Keratinocyte (primary cell): Measurements from ENCODE around the gene TIMM17B. TPM values are rescaled to one million over a fixed set of nuclear protein-coding genes. Genes with fewer than 3 reads are reported as not detected.

Experiments used
- DNase-seq: peaks from one replicate; pipeline ENCODE4 v3.0.0-alpha.2; 2011; ENCODE audit warnings: low read depth, missing footprints, low spot score
- FAIRE-seq: peaks from 2 replicates; lab custom pipeline; 2011; peaks lifted over from hg19 to GRCh38; lab: Jason Lieb, UNC
- H2AFZ ChIP-seq: 2 replicates; pipeline ENCODE4 v1.6.0; 2012; ENCODE audit warnings: low read length, control low read depth, inconsistent platforms; ENCODE audit not compliant: control insufficient read depth
- H3K27ac ChIP-seq: 2 replicates; pipeline ENCODE4 v1.5.1; 2011; ENCODE audit warnings: low read length; ENCODE audit not compliant: control insufficient read depth, insufficient read depth
- H3K27me3 ChIP-seq: 3 replicates; pipeline ENCODE4 v1.6.0; 2011; ENCODE audit warnings: low read length; ENCODE audit not compliant: control insufficient read depth, insufficient read depth; ENCODE audit errors: extremely low read depth
- H3K36me3 ChIP-seq, 2 experiments: 2 replicates in 1 of 2; 3 replicates in 1 of 2; pipeline ENCODE4 v1.5.1; 2011; ENCODE audit warnings: low read length in 2 of 2, mild to moderate bottlenecking in 1 of 2; ENCODE audit not compliant: control insufficient read depth in 2 of 2, insufficient read depth in 2 of 2; ENCODE audit errors: extremely low read depth in 1 of 2
- H3K4me1 ChIP-seq: 3 replicates; pipeline ENCODE4 v1.5.1; 2011; ENCODE audit warnings: low read length; ENCODE audit not compliant: control insufficient read depth, insufficient read depth; ENCODE audit errors: extremely low read depth
- H3K4me2 ChIP-seq: 3 replicates; pipeline ENCODE4 v1.6.0; 2011; ENCODE audit warnings: low read depth, low read length; ENCODE audit not compliant: control insufficient read depth, insufficient read depth; ENCODE audit errors: extremely low read depth
- H3K4me3 ChIP-seq, 3 experiments: fragments of 200-600 bp in 1 of 3; sonication (generic) in 1 of 3; 2 replicates in 2 of 3; 3 replicates in 1 of 3; pipeline ENCODE4 v1.5.1; 2011 to 2016; ENCODE audit warnings: low read length in 3 of 3, mild to moderate bottlenecking in 3 of 3, control low read depth in 2 of 3, inconsistent platforms in 1 of 3, low read depth in 1 of 3, mixed read lengths in 1 of 3, mixed run types in 1 of 3, moderate library complexity in 1 of 3; ENCODE audit not compliant: control insufficient read depth in 2 of 3, insufficient read depth in 2 of 3; ENCODE audit errors: extremely low read depth in 1 of 3
- H3K79me2 ChIP-seq: 2 replicates; pipeline ENCODE4 v1.6.0; 2012; ENCODE audit warnings: low read length; ENCODE audit not compliant: control insufficient read depth, insufficient read depth
- H3K9ac ChIP-seq: 3 replicates; pipeline ENCODE4 v1.6.0; 2011; ENCODE audit warnings: low read length; ENCODE audit not compliant: control insufficient read depth, insufficient read depth; ENCODE audit errors: extremely low read depth
- H3K9me1 ChIP-seq: 3 replicates; pipeline ENCODE4 v1.6.0; 2011; ENCODE audit warnings: low read length; ENCODE audit not compliant: control insufficient read depth, insufficient read depth; ENCODE audit errors: extremely low read depth
- H3K9me3 ChIP-seq: 2 replicates; pipeline ENCODE4 v1.5.1; 2012; ENCODE audit warnings: low read depth, low read length; ENCODE audit not compliant: control insufficient read depth
- H4K20me1 ChIP-seq: 3 replicates; pipeline ENCODE4 v1.6.0; 2011; ENCODE audit warnings: low read length; ENCODE audit not compliant: control insufficient read depth, insufficient read depth; ENCODE audit errors: extremely low read depth
- CTCF ChIP-seq, 3 experiments: IDR thresholded peaks in 1 of 3; conservative IDR thresholded peaks in 1 of 3; optimal IDR thresholded peaks in 1 of 3; 2 replicates in 2 of 3; 3 replicates in 1 of 3; pipeline versions ENCODE3 to v1.5.1; 2011; ENCODE audit warnings: low read length in 3 of 3, mild to moderate bottlenecking in 3 of 3, moderate library complexity in 2 of 3, control low read depth in 1 of 3, inconsistent platforms in 1 of 3; ENCODE audit not compliant: insufficient read depth in 2 of 3; ENCODE audit errors: extremely low read depth in 1 of 3
- EZH2 ChIP-seq: IDR thresholded peaks from one replicate; pipeline ENCODE4 v1.6.1; 2012; ENCODE audit warnings: inconsistent platforms, mild to moderate bottlenecking, low read length, moderate library complexity
- dilution Hi-C: fragments of 300-500 bp; cut with MboI; formaldehyde crosslinking; loops from one replicate; pipeline ENCODE4 v1.7.0; 2020; ENCODE audit warnings: low sequenced_read_pairs; ENCODE audit not compliant: extremely low pct_ligation_motif_present
- polyA plus RNA-seq, 5 experiments: library from polyadenylated mRNA; depleted of rRNA in 3 of 5; stranded (reverse) in 3 of 5; stranded (forward) in 1 of 5; unstranded in 1 of 5; fragments of >200 nt; gene quantifications; 1 replicate in 1 of 5; 2 replicates in 3 of 5; 3 replicates in 1 of 5; pipeline versions ENCODE4 v1.2.1 to v1.2.3, GENCODE V29; 2011 to 2012; ENCODE audit warnings: missing spikeins in 2 of 5, low read depth in 1 of 5, low replicate concordance in 1 of 5

The TIMM17B gene
- polyA plus RNA-seq, 1 donor (not counting 4 experiments of a cell fraction or from before 2014, with no cell fraction given), result 34.3 TPM

DNA sequence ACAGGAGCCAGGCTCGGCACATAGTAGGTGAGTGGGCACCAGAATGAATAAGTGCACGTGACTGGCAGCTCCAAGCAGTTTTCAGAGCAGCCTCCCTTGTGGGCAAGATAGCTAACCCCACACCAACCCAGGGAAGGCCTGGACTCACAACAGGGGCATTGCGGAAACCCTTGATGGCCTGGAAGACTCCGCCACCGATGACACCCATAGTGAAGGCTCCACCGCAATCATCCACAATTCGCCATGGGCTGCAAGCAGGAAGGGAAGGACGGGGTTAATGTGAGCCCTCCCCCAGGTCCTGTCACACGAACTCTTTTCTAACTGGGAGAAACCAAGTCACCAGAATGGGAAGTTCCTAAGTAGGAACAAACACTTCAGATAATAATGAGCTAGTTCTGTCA lies 957 bp downstream of the TIMM17B start:
- peak overlapping the region; percentile 62 to 86 (median 76) for H3K4me3 ChIP-seq
- no peaks in the 10 kb centered on the region for H4K20me1 ChIP-seq
- no peaks in the 10 kb centered on the region for H3K9me3 ChIP-seq
- TF ChIP-seq CTCF (optimal IDR thresholded peaks at IDR 0.05 in 1 of 3, IDR thresholded peaks at IDR 0.05 in 1 of 3, conservative IDR thresholded peaks at IDR 0.05 in 1 of 3; ENCODE audit: extremely low read depth in 1 of 3, insufficient read depth in 2 of 3, low read length in 3 of 3), result no peak
- TF ChIP-seq EZH2, result no peak
- peak overlapping the region; percentile 91 for H3K9ac ChIP-seq
- H3K36me3 ChIP-seq, result peaks cover 0 to 3% of the 10 kb centered on the region in 2 experiments
- no peak for FAIRE-seq
- no peak for DNase-seq
- H3K27me3 ChIP-seq, result no peaks in the 10 kb centered on the region
- peaks cover 19% of the 10 kb centered on the region for H3K79me2 ChIP-seq
- no peak overlapping the region for H2AFZ ChIP-seq
- dilution Hi-C loops, result no loop called here
- peaks cover 9% of the 10 kb centered on the region for H3K4me1 ChIP-seq
- peak overlapping the region; percentile 92 for H3K27ac ChIP-seq
- H3K4me2 ChIP-seq, result peak overlapping the region; percentile 58
- no peaks in the 10 kb centered on the region for H3K9me1 ChIP-seq

- FAIRE-seq, result no peak
- TF ChIP-seq EZH2, result no peak
- no peak for TF ChIP-seq CTCF (optimal IDR thresholded peaks at IDR 0.05 in 1 of 3, IDR thresholded peaks at IDR 0.05 in 1 of 3, conservative IDR thresholded peaks at IDR 0.05 in 1 of 3; ENCODE audit: extremely low read depth in 1 of 3, insufficient read depth in 2 of 3, low read length in 3 of 3)
- dilution Hi-C loops, result no loop called here
Measured at GRCh38 chrX:48894891-48895290, 2.7 kb downstream of the TIMM17B start.

More at GRCh38 chrX:48894891-48895290, 2.7 kb downstream of the TIMM17B start:
- Histone ChIP-seq H3K4me2 (no peak overlapping the region), H3K27ac (no peak overlapping the region), H3K27me3 (no peaks in the 10 kb centered on the region), H3K9me3 (no peaks in the 10 kb centered on the region), H3K9me1 (no peaks in the 10 kb centered on the region), H3K79me2 (peaks cover 17% of the 10 kb centered on the region), H3K4me3 (no peak overlapping the region), H4K20me1 (no peaks in the 10 kb centered on the region), H3K4me1 (peaks cover 9% of the 10 kb centered on the region), H3K9ac (no peak overlapping the region), H2AFZ (no peak overlapping the region), H3K36me3 (no peaks in the 10 kb centered on the region)
- no peak for DNase-seq
